ENCODE measurements around the gene ETV6.

Gene ETV6

DNA sequence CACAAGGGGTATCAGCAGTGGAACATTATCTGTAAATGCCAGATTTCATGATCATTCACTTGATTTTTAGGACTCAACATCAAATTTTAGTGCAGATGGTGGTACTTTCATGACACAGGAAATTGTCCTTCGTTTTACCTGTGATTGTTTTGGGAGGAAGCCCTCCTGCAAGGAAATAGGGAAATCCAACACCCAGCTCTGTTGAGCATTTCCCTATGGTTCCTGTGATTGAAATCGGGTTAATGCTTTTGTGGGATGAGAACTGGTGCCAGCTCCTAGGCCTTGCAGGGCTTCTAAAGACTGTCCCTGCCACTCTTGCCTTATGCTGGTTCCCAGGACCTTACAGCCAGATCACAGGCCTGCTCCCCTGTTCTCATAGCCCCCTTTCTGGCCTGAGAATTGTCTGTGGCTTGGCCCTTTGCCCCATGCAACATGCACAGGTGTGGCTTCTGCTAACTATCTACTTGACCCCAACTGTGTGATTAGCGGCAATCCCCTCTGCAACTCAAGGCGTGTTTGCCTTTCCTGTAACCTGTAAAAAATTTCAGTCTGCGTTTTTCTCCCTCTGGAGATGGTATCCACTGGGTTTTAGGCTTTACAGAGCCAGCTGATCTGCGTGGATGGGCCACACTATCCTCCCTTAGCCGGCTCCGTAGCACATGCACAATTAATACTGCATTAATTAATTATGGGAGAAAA lies 112.5 kb downstream of the ETV6 start:
- no peak overlapping the region for H3K4me3 ChIP-seq (ENCODE audit: low read depth in 1 of 2, low read length in 1 of 2)

DNA sequence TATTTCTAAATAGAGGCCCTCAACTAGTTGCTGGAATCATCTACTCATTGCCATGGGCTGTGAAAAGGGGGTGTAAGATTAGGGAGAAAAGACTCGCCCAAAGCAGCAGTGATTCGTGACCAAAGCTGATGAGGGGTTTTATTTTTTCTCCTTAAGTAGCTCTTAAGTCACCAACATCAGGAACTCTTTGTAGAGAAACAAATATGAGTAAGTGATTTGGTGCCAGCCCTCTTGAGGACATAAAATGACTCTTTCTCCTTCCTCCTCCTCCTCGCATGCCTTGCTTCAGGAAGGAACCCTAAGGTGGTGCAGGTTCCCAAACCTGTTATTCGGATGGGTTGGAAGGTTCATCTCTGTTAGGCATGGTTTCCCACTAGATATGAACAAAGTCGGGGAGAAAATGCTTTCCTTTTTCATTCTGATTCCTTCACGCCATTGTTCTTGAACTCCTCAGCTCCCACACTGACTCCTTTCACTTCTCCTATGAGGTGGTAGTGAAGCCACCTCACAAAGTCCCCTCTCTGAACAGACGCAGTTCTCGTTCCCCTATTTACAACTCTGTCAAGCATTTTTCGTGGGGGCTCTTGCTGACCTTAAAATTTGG lies 113.4 kb downstream of the ETV6 start:
- H3K27ac ChIP-seq: peak overlapping the region; percentile 34
- no peaks in the 10 kb centered on the region for H3K27me3 ChIP-seq
- TF ChIP-seq, protein P1, sequence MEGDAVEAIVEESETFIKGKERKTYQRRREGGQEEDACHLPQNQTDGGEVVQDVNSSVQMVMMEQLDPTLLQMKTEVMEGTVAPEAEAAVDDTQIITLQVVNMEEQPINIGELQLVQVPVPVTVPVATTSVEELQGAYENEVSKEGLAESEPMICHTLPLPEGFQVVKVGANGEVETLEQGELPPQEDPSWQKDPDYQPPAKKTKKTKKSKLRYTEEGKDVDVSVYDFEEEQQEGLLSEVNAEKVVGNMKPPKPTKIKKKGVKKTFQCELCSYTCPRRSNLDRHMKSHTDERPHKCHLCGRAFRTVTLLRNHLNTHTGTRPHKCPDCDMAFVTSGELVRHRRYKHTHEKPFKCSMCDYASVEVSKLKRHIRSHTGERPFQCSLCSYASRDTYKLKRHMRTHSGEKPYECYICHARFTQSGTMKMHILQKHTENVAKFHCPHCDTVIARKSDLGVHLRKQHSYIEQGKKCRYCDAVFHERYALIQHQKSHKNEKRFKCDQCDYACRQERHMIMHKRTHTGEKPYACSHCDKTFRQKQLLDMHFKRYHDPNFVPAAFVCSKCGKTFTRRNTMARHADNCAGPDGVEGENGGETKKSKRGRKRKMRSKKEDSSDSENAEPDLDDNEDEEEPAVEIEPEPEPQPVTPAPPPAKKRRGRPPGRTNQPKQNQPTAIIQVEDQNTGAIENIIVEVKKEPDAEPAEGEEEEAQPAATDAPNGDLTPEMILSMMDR (IDR thresholded peaks at IDR 0.05): no peak
- peaks cover 2% of the 10 kb centered on the region for H3K36me3 ChIP-seq
- H3K4me1 ChIP-seq (ENCODE audit: control insufficient read depth in 1 of 2, insufficient read depth in 1 of 2, low read depth in 1 of 2, low read length in 1 of 2): peaks cover 52 to 54% of the 10 kb centered on the region in 2 experiments
- H3K9me3 ChIP-seq: no peaks in the 10 kb centered on the region
- no peak overlapping the region for H3K4me3 ChIP-seq (ENCODE audit: low read depth in 1 of 2, low read length in 1 of 2)

More for the DNA sequence above, 112.5 kb downstream of the ETV6 start:
- Histone ChIP-seq H3K27me3 (no peaks in the 10 kb centered on the region), H3K27ac (no peak overlapping the region), H3K4me1 (ENCODE audit: control insufficient read depth in 1 of 2, insufficient read depth in 1 of 2, low read depth in 1 of 2, low read length in 1 of 2) (peaks cover 44 to 46% of the 10 kb centered on the region in 2 experiments), H3K36me3 (peaks cover 10% of the 10 kb centered on the region), H3K9me3 (no peaks in the 10 kb centered on the region)
- TF ChIP-seq, protein P1 (IDR thresholded peaks at IDR 0.05): no peak

DNA sequence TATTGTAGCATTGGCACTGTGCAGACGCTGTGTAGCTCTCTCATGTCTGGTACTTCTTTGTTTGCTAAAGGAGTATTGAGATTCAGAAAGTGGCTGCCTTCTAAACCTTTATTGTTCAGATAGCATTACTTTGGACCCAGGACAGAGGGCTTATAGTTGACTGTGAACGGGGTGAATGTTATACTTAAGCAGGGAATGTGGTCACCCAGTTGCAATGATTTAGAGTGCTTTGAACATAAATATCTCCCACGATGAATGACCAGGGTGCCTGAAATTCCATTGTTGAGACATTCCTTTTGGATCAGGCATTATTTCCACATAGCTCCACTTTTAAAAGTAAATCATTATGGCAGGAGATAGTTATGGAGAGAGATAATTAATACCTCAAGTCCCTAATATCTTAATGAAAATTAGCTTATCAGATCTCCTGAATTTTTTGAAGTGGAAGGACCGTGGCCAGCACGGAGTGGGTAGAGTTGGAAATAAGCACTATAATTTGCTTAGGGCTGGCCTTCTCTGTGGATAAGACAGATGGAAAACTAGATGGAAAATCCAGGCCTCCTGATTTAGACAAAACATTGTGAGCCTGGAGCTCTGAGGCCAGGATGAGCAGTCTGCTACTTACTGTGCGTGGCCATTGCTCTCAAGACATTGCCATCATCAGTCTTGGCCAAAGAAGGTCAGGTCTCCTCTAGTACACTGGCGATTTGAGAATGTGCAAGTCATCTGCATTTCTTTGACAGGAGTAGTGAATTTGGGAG lies 114.5 kb downstream of the ETV6 start:
- Histone ChIP-seq H3K36me3 (no peaks in the 10 kb centered on the region), H3K4me3 (ENCODE audit: low read depth in 1 of 2, low read length in 1 of 2) (no peak overlapping the region), H3K9me3 (no peaks in the 10 kb centered on the region), H3K4me1 (ENCODE audit: control insufficient read depth in 1 of 2, insufficient read depth in 1 of 2, low read depth in 1 of 2, low read length in 1 of 2) (peaks cover 60 to 61% of the 10 kb centered on the region in 2 experiments), H3K27ac (peak overlapping the region; percentile 94), H3K27me3 (no peaks in the 10 kb centered on the region)
- TF ChIP-seq, protein P1 (IDR thresholded peaks at IDR 0.05): no peak

DNA sequence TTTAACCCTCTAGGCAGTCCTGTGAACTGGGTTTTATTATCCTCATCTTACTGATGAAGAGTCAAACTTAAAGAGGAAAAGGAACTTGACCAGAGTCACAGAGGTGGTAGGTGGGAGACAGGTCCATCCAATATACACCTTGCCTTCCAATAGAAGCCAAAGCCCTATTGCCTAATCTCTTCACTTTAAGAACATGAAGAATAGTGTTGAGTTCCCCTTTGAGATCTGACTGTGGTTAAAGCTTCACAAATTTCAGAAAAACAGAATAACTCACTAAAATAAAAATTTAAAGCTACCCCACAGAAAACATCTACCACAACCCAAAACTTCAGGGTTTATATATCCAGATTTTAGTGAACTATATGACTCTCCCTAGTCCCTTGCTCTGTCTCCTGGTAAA lies 115.4 kb downstream of the ETV6 start:
- Histone ChIP-seq H3K9me3 (no peaks in the 10 kb centered on the region), H3K4me1 (ENCODE audit: control insufficient read depth in 1 of 2, insufficient read depth in 1 of 2, low read depth in 1 of 2, low read length in 1 of 2) (peaks cover 60 to 63% of the 10 kb centered on the region in 2 experiments), H3K27me3 (no peaks in the 10 kb centered on the region), H3K27ac (peak overlapping the region; percentile 94), H3K36me3 (no peaks in the 10 kb centered on the region), H3K4me3 (ENCODE audit: low read depth in 1 of 2, low read length in 1 of 2) (peak overlapping the region; percentile 58 to 60)
- TF ChIP-seq, protein P1 (IDR thresholded peaks at IDR 0.05): no peak

DNA sequence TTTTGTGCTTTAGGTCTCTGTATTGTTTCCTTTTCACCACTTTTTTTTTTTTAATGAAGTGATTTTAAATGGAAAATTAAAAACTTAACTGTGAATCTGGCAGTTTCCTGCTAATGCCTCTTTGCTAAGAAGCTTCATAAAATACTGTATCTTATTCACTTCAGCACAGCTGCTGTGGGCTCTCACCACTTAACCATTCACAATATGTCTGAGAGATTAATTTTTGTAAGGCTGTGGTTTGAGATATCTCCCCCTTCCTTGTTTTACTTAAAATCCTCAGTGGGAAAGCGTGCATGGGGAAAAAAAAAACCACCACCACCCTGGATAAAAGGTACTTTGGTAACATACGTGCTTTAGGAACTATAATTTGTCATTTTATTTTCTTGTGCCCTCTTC lies 115.9 kb downstream of the ETV6 start:
- Histone ChIP-seq H3K4me3 (ENCODE audit: low read depth in 1 of 2, low read length in 1 of 2) (peak overlapping the region; percentile 58 to 60), H3K36me3 (no peaks in the 10 kb centered on the region), H3K4me1 (ENCODE audit: control insufficient read depth in 1 of 2, insufficient read depth in 1 of 2, low read depth in 1 of 2, low read length in 1 of 2) (peaks cover 66 to 69% of the 10 kb centered on the region in 2 experiments), H3K27ac (peak overlapping the region; percentile 94), H3K9me3 (no peaks in the 10 kb centered on the region), H3K27me3 (no peaks in the 10 kb centered on the region)
- TF ChIP-seq, protein P1 (IDR thresholded peaks at IDR 0.05): no peak
